LoVo (cell line): ENCODE measurements around the gene PLCB2.

ENCODE experiments used
- DNase-seq: peaks from one replicate; pipeline ENCODE4 v3.0.0-alpha.2; 2016; ENCODE audit warnings: low spot score

PLCB2 gene

GRCh38 chr15:40271685-40272484, 35.9 kb downstream of the PLCB2 start:
- no peak for DNase-seq

GRCh38 chr15:40270246-40270995, 37.3 kb downstream of the PLCB2 start:
- DNase-seq, result no peak

DNA sequence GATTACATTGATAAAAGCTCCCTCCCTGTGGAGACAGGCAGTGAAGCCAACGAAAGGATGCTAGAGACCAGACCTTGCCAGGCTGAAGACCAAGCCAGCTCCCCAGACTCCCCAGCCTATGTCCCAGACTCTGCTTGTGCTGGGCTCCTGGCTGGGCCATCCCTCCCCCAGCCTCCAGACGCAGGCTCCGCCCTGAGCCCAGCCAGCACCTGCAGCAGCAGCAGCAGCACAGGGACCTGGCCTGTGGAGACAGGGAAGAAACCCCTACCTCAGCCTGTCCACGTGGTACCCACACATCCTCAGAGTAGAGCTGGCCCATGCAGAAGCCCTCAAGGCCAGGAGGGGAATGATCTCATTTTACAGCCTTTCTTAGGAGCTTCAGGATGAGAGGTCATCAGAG, 38.1 kb downstream of the PLCB2 start:
- DNase-seq, result no peak

GRCh38 chr15:40267670-40268069, 40.1 kb downstream of the PLCB2 start:
- DNase-seq, result no peak

- DNase-seq, result peak; percentile 83
Observed at GRCh38 chr15:40266828-40267304, 40.9 kb downstream of the PLCB2 start.

DNA sequence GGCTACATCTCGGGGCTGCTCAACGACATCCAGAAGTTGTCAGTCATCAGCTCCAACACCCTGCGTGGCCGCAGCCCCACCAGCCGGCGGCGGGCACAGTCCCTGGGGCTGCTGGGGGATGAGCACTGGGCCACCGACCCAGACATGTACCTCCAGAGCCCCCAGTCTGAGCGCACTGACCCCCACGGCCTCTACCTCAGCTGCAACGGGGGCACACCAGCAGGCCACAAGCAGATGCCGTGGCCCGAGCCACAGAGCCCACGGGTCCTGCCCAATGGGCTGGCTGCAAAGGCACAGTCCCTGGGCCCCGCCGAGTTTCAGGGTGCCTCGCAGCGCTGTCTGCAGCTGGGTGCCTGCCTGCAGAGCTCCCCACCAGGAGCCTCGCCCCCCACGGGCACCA, 41.9 kb downstream of the PLCB2 start:
- DNase-seq, result no peak

GRCh38 chr15:40265355-40265754, 42.4 kb downstream of the PLCB2 start:
- DNase-seq, result no peak

DNA sequence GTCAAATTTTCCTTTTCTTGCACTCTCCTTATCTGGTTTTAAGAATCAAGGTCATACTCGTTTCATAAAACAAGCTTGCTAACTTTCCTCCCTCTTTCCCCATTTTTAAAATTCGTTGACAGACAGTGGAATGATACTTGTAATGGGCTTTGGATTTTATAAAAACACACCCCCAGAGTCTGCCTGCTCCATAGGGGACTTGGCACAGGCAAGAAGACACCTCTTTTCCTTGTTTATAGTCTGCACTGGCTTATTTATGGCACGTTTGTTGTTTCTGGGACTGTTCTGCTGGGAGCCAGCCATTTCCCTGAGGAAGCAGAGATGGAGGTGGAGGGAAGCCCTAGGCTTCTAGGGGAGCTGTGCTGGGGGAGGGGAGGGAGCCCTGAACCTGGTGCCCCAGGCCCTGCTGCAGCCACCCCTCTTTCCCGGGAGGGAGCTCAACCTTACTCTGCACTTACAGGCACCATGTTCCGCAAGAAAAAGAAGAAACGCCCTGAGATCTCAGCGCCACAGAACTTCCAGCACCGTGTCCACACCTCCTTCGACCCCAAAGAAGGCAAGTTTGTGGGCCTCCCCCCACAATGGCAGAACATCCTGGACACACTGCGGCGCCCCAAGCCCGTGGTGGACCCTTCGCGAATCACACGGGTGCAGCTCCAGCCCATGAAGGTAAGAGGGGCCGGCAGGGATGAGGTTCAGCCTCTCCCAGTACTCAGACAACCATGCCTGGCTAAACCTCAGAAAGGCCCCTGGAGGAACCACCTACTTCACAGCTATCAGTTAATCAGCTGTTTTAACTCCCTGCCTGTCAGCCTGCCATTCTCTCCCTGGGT, 43.2 kb downstream of the PLCB2 start:
- DNase-seq, result no peak

GRCh38 chr15:40263024-40263754, 44.5 kb downstream of the PLCB2 start:
- DNase-seq, result no peak

- no peak for DNase-seq
Observed at GRCh38 chr15:40259021-40259420, 48.7 kb downstream of the PLCB2 start.

GRCh38 chr15:40258544-40258943, 49.2 kb downstream of the PLCB2 start:
- no peak for DNase-seq

- DNase-seq, result no peak
Observed at GRCh38 chr15:40257656-40258450, 49.9 kb downstream of the PLCB2 start.

GRCh38 chr15:40256638-40257235, 51.0 kb downstream of the PLCB2 start:
- no peak for DNase-seq

- no peak for DNase-seq
Observed at GRCh38 chr15:40255033-40255432, 52.7 kb downstream of the PLCB2 start.

GRCh38 chr15:40254452-40254851, 53.3 kb downstream of the PLCB2 start:
- DNase-seq, result no peak

GRCh38 chr15:40253167-40253790, 54.5 kb downstream of the PLCB2 start:
- DNase-seq, result no peak

DNA sequence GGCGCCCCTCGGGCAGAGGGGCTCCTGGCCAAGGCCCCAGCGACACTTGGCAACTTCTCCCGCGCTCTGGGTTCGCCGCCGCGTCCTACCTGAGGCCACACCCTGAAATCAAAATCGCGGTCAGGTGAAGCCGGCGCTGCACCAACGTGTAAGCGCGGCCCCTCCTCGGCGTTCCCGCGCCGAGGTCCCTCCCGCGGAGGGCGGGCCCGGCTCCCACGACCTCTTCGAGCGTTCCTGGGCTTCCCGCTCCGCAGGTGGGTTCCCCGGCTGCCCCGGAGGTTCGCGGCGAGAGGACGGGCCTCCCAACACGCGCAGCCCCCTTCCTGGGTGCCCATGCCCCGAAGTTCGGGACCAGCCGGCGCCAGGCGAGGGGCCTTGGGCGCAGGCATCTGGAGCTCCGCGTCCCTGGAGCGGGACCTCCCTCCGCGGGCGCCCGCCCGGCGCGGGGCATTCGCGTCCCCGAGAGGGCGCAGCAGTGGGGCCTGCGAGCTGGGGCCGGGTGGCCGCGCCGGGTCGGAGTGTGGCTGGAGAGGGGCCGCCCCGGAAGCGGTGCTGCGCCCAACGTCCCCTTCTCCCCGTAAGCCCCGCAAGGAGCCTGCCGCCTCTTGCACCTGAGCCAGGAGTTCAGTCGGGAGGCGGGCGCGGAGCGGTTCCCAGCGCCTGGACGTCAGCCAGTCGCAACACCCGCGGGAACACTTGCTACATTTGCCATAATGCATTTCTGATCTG, 55.1 kb downstream of the PLCB2 start:
- DNase-seq, result peak; percentile 77

DNA sequence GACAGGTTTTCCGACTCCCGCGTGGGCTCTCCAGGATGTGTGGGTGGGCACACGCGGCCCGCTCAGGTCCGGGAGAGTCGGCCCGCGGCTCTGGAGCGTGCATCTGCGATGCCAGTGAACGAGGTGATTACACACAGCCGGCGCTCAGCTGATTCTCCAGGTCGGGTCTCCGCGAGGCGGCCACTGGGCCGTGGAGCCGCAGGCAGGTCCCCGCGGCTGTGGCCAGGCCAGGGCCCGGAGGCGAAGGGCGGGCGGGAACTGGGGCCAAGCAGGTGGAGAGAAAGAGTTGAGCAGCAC, 55.6 kb downstream of the PLCB2 start:
- no peak for DNase-seq

DNA sequence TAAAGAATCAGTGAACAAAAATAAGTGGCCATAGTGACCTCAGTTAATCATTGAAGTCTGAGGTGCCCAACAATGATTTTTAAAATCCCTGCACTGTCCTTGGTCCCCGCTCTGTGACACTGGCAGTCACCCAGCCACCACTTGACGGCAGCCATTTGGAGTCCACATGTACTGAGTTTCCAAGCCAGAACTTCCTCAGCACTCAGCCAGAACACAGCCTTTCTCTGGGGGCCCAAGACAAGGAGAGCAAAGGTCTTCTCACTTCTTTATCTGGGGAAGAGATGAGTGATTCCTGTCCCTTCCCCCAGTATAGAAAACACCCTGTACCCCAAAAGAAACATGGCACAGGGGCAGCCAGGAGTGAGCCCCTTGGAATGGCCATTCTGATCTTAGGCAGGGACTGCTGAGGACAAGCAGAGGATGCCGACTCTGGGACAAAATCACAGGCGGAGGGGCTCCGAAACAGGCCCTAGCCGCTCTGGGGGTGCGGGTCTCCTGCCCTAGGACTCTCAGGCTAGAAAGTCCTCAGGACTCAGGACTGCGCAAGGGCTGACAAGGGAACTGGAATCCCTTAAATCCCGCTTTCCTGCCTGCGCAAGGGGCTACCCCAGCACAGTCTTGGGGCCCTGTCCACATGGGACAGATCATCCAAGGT, 56.1 kb downstream of the PLCB2 start:
- DNase-seq, result no peak
